Uterus (tissue), 2 donors: ENCODE measurements around the gene PSMB8.

ENCODE experiments used
- CTCF ChIP-seq, 4 experiments: fragments of 200-600 bp in 2 of 4; fragments of 450-650 bp in 2 of 4; sonication (generic) in 2 of 4; IDR thresholded peaks; one replicate each; pipeline ENCODE4 v1.5.1; 2016 to 2019; ENCODE audit warnings: antibody characterized with exemption in 4 of 4, mild to moderate bottlenecking in 2 of 4, moderate library complexity in 1 of 4
- POLR2A ChIP-seq, 2 donors: fragments of 450-650 bp; IDR thresholded peaks; one replicate each; pipeline ENCODE4 v1.6.1; 2016; ENCODE audit warnings: antibody characterized with exemption in 2 of 2, mild to moderate bottlenecking in 1 of 2, moderate library complexity in 1 of 2

GRCh38 chr6:32845384-32845884 is 1.6 kb upstream of the PSMB8 start:
- TF ChIP-seq POLR2A (IDR thresholded peaks at IDR 0.05) (no peak), CTCF (IDR thresholded peaks at IDR 0.05) (no peak)
